Liver (tissue), 9 donors: Measurements from ENCODE around the gene PDLIM1. TPM values are rescaled to one million over a fixed set of nuclear protein-coding genes. Genes with fewer than 3 reads are reported as not detected.
"Not testable (repeated sequence)": the region's sequence is repeated elsewhere in the genome, so short reads cannot be mapped to it uniquely, and the experiment has no call there.

Source experiments
- DNase-seq: peaks from one replicate; pipeline ENCODE4 v3.0.0-alpha.2; 2017; ENCODE audit warnings: low spot score
- H3K27ac ChIP-seq, 2 donors: one replicate each; pipeline ENCODE4 v1.7.0; 2013; ENCODE audit warnings: inconsistent platforms in 2 of 2, low read length in 2 of 2, control low read depth in 1 of 2, low read depth in 1 of 2, mild to moderate bottlenecking in 1 of 2
- H3K27me3 ChIP-seq, 4 donors: one replicate each; pipeline versions ENCODE4 v1.6.1 to v1.7.0; 2013; ENCODE audit warnings: low read length in 3 of 4, inconsistent platforms in 1 of 4, mild to moderate bottlenecking in 1 of 4, moderate library complexity in 1 of 4; ENCODE audit not compliant: control insufficient read depth in 4 of 4, insufficient read depth in 4 of 4
- H3K36me3 ChIP-seq, 4 donors: one replicate each; pipeline versions ENCODE4 v1.6.1 to v1.7.0; 2013; ENCODE audit warnings: low read length in 3 of 4, mild to moderate bottlenecking in 3 of 4, low read depth in 1 of 4, moderate library complexity in 1 of 4; ENCODE audit not compliant: control insufficient read depth in 4 of 4, insufficient read depth in 3 of 4
- H3K4me1 ChIP-seq, 4 donors: one replicate each; pipeline versions ENCODE4 v1.6.1 to v1.7.0; 2013; ENCODE audit warnings: low read length in 3 of 4, mild to moderate bottlenecking in 3 of 4, moderate library complexity in 1 of 4; ENCODE audit not compliant: control insufficient read depth in 4 of 4, insufficient read depth in 4 of 4
- H3K4me3 ChIP-seq, 3 donors: one replicate each; pipeline versions ENCODE4 v1.6.1 to v1.7.0; 2013; ENCODE audit warnings: low read length in 3 of 3, control low read depth in 1 of 3, low read depth in 1 of 3, mild to moderate bottlenecking in 1 of 3
- H3K9ac ChIP-seq, 2 donors: one replicate each; pipeline ENCODE4 v1.7.0; 2013; ENCODE audit warnings: low read length in 2 of 2, mild to moderate bottlenecking in 2 of 2, moderate library complexity in 2 of 2, control low read depth in 1 of 2, low read depth in 1 of 2
- H3K9me3 ChIP-seq, 4 donors: one replicate each; pipeline versions ENCODE4 v1.6.1 to v1.7.0; 2013; ENCODE audit warnings: low read length in 3 of 4; ENCODE audit not compliant: control insufficient read depth in 4 of 4
- ATF3 ChIP-seq: IDR thresholded peaks from 2 replicates; pipeline ENCODE4 v1.6.1; 2016; ENCODE audit warnings: antibody characterized with exemption
- EGR1 ChIP-seq, 2 donors: IDR thresholded peaks; 2 replicates each; pipeline ENCODE4 v1.6.1; 2016 to 2018; ENCODE audit warnings: antibody characterized with exemption in 2 of 2, low read depth in 2 of 2
- FOXA1 ChIP-seq: IDR thresholded peaks from 2 replicates; pipeline ENCODE4 v1.6.1; 2016; ENCODE audit warnings: antibody characterized with exemption
- GABPA ChIP-seq, 2 donors: IDR thresholded peaks in 1 of 2; conservative IDR thresholded peaks in 1 of 2; 2 replicates each; pipeline ENCODE4 v1.6.1; 2016; ENCODE audit warnings: antibody characterized with exemption in 2 of 2, mild to moderate bottlenecking in 1 of 2, moderate library complexity in 1 of 2
- HNF4A ChIP-seq, 2 donors: conservative IDR thresholded peaks; 2 replicates each; pipeline ENCODE4 v1.6.1; 2016; ENCODE audit warnings: antibody characterized with exemption in 2 of 2, mild to moderate bottlenecking in 2 of 2
- HNF4G ChIP-seq: IDR thresholded peaks from 2 replicates; pipeline ENCODE4 v1.6.1; 2016; ENCODE audit warnings: antibody characterized with exemption
- JUND ChIP-seq, 2 donors: IDR thresholded peaks; 2 replicates each; pipeline ENCODE4 v1.6.1; 2016; ENCODE audit warnings: antibody characterized with exemption in 2 of 2
- NR2F2 ChIP-seq: IDR thresholded peaks from 2 replicates; pipeline ENCODE4 v1.6.1; 2016; ENCODE audit warnings: antibody characterized with exemption
- RAD21 ChIP-seq, 2 donors: IDR thresholded peaks; 2 replicates each; pipeline ENCODE4 v1.6.1; 2016; ENCODE audit warnings: antibody characterized with exemption in 2 of 2, mild to moderate bottlenecking in 2 of 2
- RXRA ChIP-seq, 2 donors: IDR thresholded peaks; 2 replicates each; pipeline ENCODE4 v1.6.1; 2017 to 2018; ENCODE audit warnings: antibody characterized with exemption in 2 of 2, mild to moderate bottlenecking in 1 of 2
- SP1 ChIP-seq: IDR thresholded peaks from 2 replicates; pipeline ENCODE4 v1.6.1; 2018; ENCODE audit warnings: antibody characterized with exemption, mild to moderate bottlenecking
- TAF1 ChIP-seq: conservative IDR thresholded peaks from 2 replicates; pipeline ENCODE4 v1.6.1; 2016; ENCODE audit warnings: antibody characterized with exemption, mild to moderate bottlenecking
- YY1 ChIP-seq: IDR thresholded peaks from 2 replicates; pipeline ENCODE4 v1.6.1; 2016; ENCODE audit warnings: antibody characterized with exemption, mild to moderate bottlenecking
- WGBS: extraction: QIAGEN DNeasy Blood & Tissue Kit; methylation state at CpG from one replicate; pipeline ENCODE4 v1.1.7; 2013; 5-methylcytosine and 5-hydroxymethylcytosine counted together
- polyA plus RNA-seq, 2 donors: library from polyadenylated mRNA; stranded (reverse) in 1 of 2; unstranded in 1 of 2; fragments of 200-250 nt in 1 of 2; fragments of >200 nt in 1 of 2; fragmentation: Nextera tagmentation in 1 of 2; extraction: Ambion mirVana in 1 of 2; gene quantifications; one replicate each; pipeline versions ENCODE4 v1.2.1 to v1.2.3, GENCODE V29; 2013 to 2015
- total RNA-seq, 2 donors: library from RNA; depleted of rRNA; stranded (reverse); fragments of >200 nt; gene quantifications; one replicate each; pipeline ENCODE4 v1.2.3, GENCODE V29; 2014
- TF ChIP-seq, protein P1 (sequence below): fragments of 150-350 bp; IDR thresholded peaks from 2 replicates; pipeline ENCODE4 v1.5.1; 2017; ENCODE audit warnings: improper control_type of control experiment, low read depth, low read length; ENCODE audit not compliant: missing input control
- TF ChIP-seq, protein P2 (sequence below): IDR thresholded peaks from 2 replicates; pipeline ENCODE4 v1.6.1; 2016; ENCODE audit warnings: antibody characterized with exemption
- TF ChIP-seq, protein P3 (sequence below): IDR thresholded peaks from 2 replicates; pipeline ENCODE4 v1.6.1; 2016; ENCODE audit warnings: antibody characterized with exemption
- donor health status: healthy.
- donor health status: healthy.
- donor health status: healthy.
- donor health status: healthy.
- donor health status: healthy.

PDLIM1 gene
- total and polyA plus RNA-seq, 4 donors, result 16.8 to 73.4 (median 44.5) TPM

GRCh38 chr10:95240811-95241210, 50.0 kb downstream of the PDLIM1 start:
- no peaks in the 10 kb centered on the region for H3K4me1 ChIP-seq
- WGBS, result 88% methylated on average over 6 of the region's 6 CpGs
- no peak for DNase-seq
- no peak overlapping the region for H3K27ac ChIP-seq
- H3K9me3 ChIP-seq, result no peaks in the 10 kb centered on the region
- no peaks in the 10 kb centered on the region for H3K27me3 ChIP-seq
- H3K9ac ChIP-seq, result no peak overlapping the region
- TF ChIP-seq, protein P1, sequence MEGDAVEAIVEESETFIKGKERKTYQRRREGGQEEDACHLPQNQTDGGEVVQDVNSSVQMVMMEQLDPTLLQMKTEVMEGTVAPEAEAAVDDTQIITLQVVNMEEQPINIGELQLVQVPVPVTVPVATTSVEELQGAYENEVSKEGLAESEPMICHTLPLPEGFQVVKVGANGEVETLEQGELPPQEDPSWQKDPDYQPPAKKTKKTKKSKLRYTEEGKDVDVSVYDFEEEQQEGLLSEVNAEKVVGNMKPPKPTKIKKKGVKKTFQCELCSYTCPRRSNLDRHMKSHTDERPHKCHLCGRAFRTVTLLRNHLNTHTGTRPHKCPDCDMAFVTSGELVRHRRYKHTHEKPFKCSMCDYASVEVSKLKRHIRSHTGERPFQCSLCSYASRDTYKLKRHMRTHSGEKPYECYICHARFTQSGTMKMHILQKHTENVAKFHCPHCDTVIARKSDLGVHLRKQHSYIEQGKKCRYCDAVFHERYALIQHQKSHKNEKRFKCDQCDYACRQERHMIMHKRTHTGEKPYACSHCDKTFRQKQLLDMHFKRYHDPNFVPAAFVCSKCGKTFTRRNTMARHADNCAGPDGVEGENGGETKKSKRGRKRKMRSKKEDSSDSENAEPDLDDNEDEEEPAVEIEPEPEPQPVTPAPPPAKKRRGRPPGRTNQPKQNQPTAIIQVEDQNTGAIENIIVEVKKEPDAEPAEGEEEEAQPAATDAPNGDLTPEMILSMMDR, result no peak
- TF ChIP-seq, protein P2, sequence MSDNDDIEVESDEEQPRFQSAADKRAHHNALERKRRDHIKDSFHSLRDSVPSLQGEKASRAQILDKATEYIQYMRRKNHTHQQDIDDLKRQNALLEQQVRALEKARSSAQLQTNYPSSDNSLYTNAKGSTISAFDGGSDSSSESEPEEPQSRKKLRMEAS, result no peak
- TF ChIP-seq FOXA1, result no peak
- no peak for TF ChIP-seq NR2F2
- TF ChIP-seq HNF4G, result no peak
- peaks cover 6 to 54% (median 38%) of the 10 kb centered on the region in 4 donors for H3K36me3 ChIP-seq
- no peak overlapping the region for H3K4me3 ChIP-seq

GRCh38 chr10:95240096-95240495, 50.7 kb downstream of the PDLIM1 start:
- peaks cover 4 to 52% (median 31%) of the 10 kb centered on the region in 4 donors for H3K36me3 ChIP-seq
- H3K27me3 ChIP-seq, H3K4me3 ChIP-seq, H3K27ac ChIP-seq, H3K9me3 ChIP-seq, DNase-seq, H3K4me1 ChIP-seq, H3K9ac ChIP-seq: not testable (repeated sequence)
- 98% methylated on average over 3 of the region's 3 CpGs for WGBS

- Histone ChIP-seq H3K36me3 (peaks cover 3 to 53% (median 34%) of the 10 kb centered on the region in 4 donors), H3K27ac (no peak overlapping the region), H3K9me3 (no peaks in the 10 kb centered on the region), H3K9ac (no peak overlapping the region), H3K4me1 (no peaks in the 10 kb centered on the region), H3K27me3 (no peaks in the 10 kb centered on the region), H3K4me3 (no peak overlapping the region)
- WGBS, result 90% methylated on average over 12 of the region's 12 CpGs
- DNase-seq, result no peak
- TF ChIP-seq, protein P1, result no peak
- TF ChIP-seq GABPA (IDR thresholded peaks at IDR 0.05 in 1 of 2, conservative IDR thresholded peaks at IDR 0.05 in 1 of 2) (no peak), HNF4G (no peak), HNF4A (conservative IDR thresholded peaks at IDR 0.05) (no peak), RAD21 (IDR thresholded peaks at IDR 0.05) (no peak), ATF3 (no peak), EGR1 (IDR thresholded peaks at IDR 0.05; ENCODE audit: low read depth in 2 of 2) (no peak), SP1 (no peak), FOXA1 (no peak), YY1 (no peak), NR2F2 (no peak), RXRA (IDR thresholded peaks at IDR 0.05) (no peak), TAF1 (no peak), JUND (IDR thresholded peaks at IDR 0.05) (no peak)
- TF ChIP-seq, protein P2, result no peak
- TF ChIP-seq, protein P3, sequence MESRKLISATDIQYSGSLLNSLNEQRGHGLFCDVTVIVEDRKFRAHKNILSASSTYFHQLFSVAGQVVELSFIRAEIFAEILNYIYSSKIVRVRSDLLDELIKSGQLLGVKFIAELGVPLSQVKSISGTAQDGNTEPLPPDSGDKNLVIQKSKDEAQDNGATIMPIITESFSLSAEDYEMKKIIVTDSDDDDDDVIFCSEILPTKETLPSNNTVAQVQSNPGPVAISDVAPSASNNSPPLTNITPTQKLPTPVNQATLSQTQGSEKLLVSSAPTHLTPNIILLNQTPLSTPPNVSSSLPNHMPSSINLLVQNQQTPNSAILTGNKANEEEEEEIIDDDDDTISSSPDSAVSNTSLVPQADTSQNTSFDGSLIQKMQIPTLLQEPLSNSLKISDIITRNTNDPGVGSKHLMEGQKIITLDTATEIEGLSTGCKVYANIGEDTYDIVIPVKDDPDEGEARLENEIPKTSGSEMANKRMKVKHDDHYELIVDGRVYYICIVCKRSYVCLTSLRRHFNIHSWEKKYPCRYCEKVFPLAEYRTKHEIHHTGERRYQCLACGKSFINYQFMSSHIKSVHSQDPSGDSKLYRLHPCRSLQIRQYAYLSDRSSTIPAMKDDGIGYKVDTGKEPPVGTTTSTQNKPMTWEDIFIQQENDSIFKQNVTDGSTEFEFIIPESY, result no peak
These were observed 53.2 kb downstream of the PDLIM1 start for GRCh38 chr10:95237376-95238170.
